Right lobe of liver (tissue), 6 donors: ENCODE measurements around the gene OR6A2. TPM values are rescaled to one million over a fixed set of nuclear protein-coding genes. Genes with fewer than 3 reads are reported as not detected.
A peak's percentile ranks its signal among the peaks of the same experiment; 100 is the strongest.
"Not testable (repeated sequence)": the region's sequence is repeated elsewhere in the genome, so short reads cannot be mapped to it uniquely, and the experiment has no call there.

ENCODE experiments used
- ATAC-seq, 4 donors: fragments of 200-7000 bp; cut with Tn5 transposase; one replicate each; pipeline ENCODE4 v1.9.1; 2020; ENCODE audit warnings: mild to moderate bottlenecking in 4 of 4, moderate library complexity in 4 of 4
- DNase-seq, 3 donors: peaks; one replicate each; pipeline ENCODE4 v3.0.0-alpha.2; 2020
- H3K27ac ChIP-seq, 3 donors: fragments of 200-600 bp; one replicate each; pipeline ENCODE4 v1.8.0; 2022
- H3K27me3 ChIP-seq, 2 donors: fragments of 200-600 bp; one replicate each; pipeline ENCODE4 v1.8.0; 2022
- H3K36me3 ChIP-seq, 4 donors: fragments of 200-600 bp; sonication (generic) in 1 of 4; one replicate each; pipeline versions ENCODE4 v1.5.1 to v1.8.0; 2017 to 2022; ENCODE audit warnings: control low read depth in 1 of 4
- H3K4me1 ChIP-seq, 4 donors: fragments of 200-600 bp; sonication (generic) in 1 of 4; one replicate each; pipeline versions ENCODE4 v1.5.1 to v1.8.0; 2017 to 2022; ENCODE audit warnings: control low read depth in 1 of 4
- H3K4me3 ChIP-seq, 3 donors: fragments of 200-600 bp; one replicate each; pipeline ENCODE4 v1.8.0; 2022
- H3K9me3 ChIP-seq, 4 donors: fragments of 200-600 bp; sonication (generic) in 1 of 4; one replicate each; pipeline versions ENCODE4 v1.5.1 to v1.8.0; 2017 to 2022; ENCODE audit warnings: control low read depth in 1 of 4
- CTCF ChIP-seq, 4 donors: fragments of 200-600 bp in 3 of 4; fragments of 450-650 bp in 1 of 4; IDR thresholded peaks; one replicate each; pipeline versions ENCODE4 v1.5.1 to v1.8.0; 2016 to 2022; ENCODE audit warnings: antibody characterized with exemption in 4 of 4, mild to moderate bottlenecking in 2 of 4
- POLR2A ChIP-seq: fragments of 450-650 bp; IDR thresholded peaks from one replicate; pipeline ENCODE4 v1.6.1; 2017; ENCODE audit warnings: antibody characterized with exemption, mild to moderate bottlenecking
- WGBS: methylation state at CpG from one replicate; pipeline ENCODE4 v1.1.6; 2018; ENCODE audit warnings: low coverage, low lambda C conversion rate; ENCODE audit not compliant: insufficient coverage; ENCODE audit errors: missing lambda C conversion rate; 5-methylcytosine and 5-hydroxymethylcytosine counted together
- intact Hi-C, 2 donors: fragments of 100-400 bp; cut with DNase I; formaldehyde crosslinking; loops; one replicate each; pipeline versions ENCODE4 v1.11.2 to v1.14.1; 2022
- total RNA-seq, 6 experiments: library from RNA; depleted of rRNA in 2 of 6; stranded (reverse); fragments of >200 nt in 2 of 6; fragmentation: NEBNext Ultra II Directional in 3 of 6; extraction: Animal tissue kit (Norgen Biotek cat#: 25700) in 3 of 6; gene quantifications; one replicate each; pipeline versions ENCODE4 v1.1.0 to v1.2.4, GENCODE V29; 2016 to 2023
- donor health status: DM: no; HTN: yes; CAD: no.
- donor health status: DM: no; HTN: no; CAD: no.
- donor health status: DM: no; HTN: no; CAD: no.
- donor health status: DM: no; HTN: yes; CAD: no.
- donor health status: DM: no; HTN: yes; CAD: no.

Gene OR6A2
- total RNA-seq, 6 experiments from 2014 or later: 0.04 to 0.49 TPM; not detected in 4

GRCh38 chr11:6812390-6813005 lies 13.0 kb upstream of the OR6A2 start:
- no peak for DNase-seq
- ATAC-seq: peak; percentile 88 to 91 (median 89)
- no peak for TF ChIP-seq POLR2A
- peak; percentile 50 to 93 (median 86) for TF ChIP-seq CTCF (IDR thresholded peaks at IDR 0.05)
- H3K4me3 ChIP-seq: no peak overlapping the region
- WGBS: 20% methylated on average over 5 of the region's 6 CpGs
- intact Hi-C loops: no loop called here
- H3K27ac ChIP-seq: no peak overlapping the region
- no peaks in the 10 kb centered on the region for H3K36me3 ChIP-seq
- no peaks in the 10 kb centered on the region for H3K9me3 ChIP-seq
- no peaks in the 10 kb centered on the region for H3K27me3 ChIP-seq
- no peaks in the 10 kb centered on the region for H3K4me1 ChIP-seq

DNA sequence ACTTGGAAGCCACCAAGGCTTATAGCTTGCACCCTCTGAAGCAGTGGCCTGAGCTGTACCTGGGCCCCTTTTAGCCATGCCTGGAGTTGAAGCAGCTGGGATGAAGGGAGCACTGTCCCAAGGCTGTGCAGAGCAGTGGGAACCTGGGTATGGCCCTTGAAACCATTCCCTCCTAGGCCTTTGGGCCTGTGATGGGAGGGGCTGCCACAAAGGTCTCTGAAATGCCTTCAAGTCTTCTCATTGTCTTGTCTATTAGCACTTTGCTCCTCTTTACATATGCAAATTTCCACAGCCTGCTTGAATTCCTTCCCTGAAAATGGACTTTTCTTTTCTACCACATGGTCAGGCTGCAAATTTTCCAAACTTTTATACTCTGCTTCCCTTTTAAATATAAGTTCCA lies 1.6 kb upstream of the OR6A2 start:
- H3K36me3 ChIP-seq, intact Hi-C loops, H3K27ac ChIP-seq, DNase-seq, H3K9me3 ChIP-seq, H3K4me3 ChIP-seq, H3K4me1 ChIP-seq, H3K27me3 ChIP-seq, ATAC-seq: not testable (repeated sequence)

DNA sequence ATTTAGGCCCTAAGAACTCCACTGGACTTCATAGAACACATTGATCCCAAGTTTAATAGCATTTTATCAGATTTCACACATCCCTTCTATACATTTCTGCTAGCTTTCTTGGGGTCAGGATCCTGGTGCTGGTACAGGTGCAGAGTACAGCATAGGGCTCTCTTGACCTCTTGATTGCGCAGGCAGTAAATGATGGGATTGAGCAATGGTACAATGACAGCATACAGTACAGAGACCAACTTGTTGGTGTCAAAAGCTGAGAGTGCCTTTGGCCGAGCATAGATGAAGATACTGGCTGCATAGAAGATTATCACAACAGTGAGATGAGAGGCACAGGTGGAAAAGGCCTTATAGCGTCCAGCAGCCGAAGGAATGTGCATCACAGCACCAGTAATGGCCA lies 4.8 kb downstream of the OR6A2 start:
- no peak for TF ChIP-seq POLR2A
- no peak for TF ChIP-seq CTCF (IDR thresholded peaks at IDR 0.05)
- DNase-seq: no peak
- peak in 2 of 4 donors; percentile 19 to 39 for ATAC-seq
- intact Hi-C loops: no loop called here
- 71% methylated on average over 4 of the region's 4 CpGs for WGBS
- Histone ChIP-seq H3K4me1 (no peaks in the 10 kb centered on the region), H3K27me3 (no peaks in the 10 kb centered on the region), H3K27ac (no peak overlapping the region), H3K4me3 (no peak overlapping the region), H3K9me3 (no peaks in the 10 kb centered on the region), H3K36me3 (no peaks in the 10 kb centered on the region)

DNA sequence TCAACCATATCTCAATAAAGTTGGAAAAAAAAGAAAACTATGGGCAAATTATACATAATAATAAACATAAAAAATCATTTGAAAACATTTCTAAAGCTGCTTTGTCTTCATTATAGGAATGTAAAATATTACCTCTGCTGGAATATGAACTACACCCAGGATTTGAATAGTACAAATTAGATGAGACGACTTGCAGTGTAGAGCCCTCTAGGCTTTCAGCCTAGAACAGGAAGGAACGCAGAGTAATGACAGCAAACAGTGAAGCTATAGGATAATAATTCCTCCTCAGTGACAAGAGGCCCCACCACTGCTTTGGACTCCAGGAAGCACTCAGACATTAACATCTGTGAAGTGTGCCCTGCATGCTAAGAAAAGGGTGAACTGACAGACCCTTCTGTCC lies 8.9 kb downstream of the OR6A2 start:
- 83% methylated on average over 2 of the region's 2 CpGs for WGBS
- DNase-seq: no peak
- no peaks in the 10 kb centered on the region for H3K4me1 ChIP-seq
- H3K27ac ChIP-seq: no peak overlapping the region
- TF ChIP-seq CTCF (IDR thresholded peaks at IDR 0.05): no peak
- no peak for TF ChIP-seq POLR2A
- intact Hi-C loops: no loop called here
- no peaks in the 10 kb centered on the region for H3K9me3 ChIP-seq
- no peak for ATAC-seq
- H3K36me3 ChIP-seq: no peaks in the 10 kb centered on the region
- H3K4me3 ChIP-seq: no peak overlapping the region
- H3K27me3 ChIP-seq: no peaks in the 10 kb centered on the region

GRCh38 chr11:6782720-6783119 lies 16.8 kb downstream of the OR6A2 start, which contains the start of gene OR2AG1:
Gene OR2AG1 (plus strand): TSS chr11:6783020. CDS start chr11:6785038, 2,018 bp downstream.
- no peaks in the 10 kb centered on the region for H3K9me3 ChIP-seq
- DNase-seq (no peak), ATAC-seq (no peak)
- no peaks in the 10 kb centered on the region for H3K36me3 ChIP-seq
- 32% methylated on average over 2 of the region's 2 CpGs for WGBS
- H3K27me3 ChIP-seq: no peaks in the 10 kb centered on the region
- H3K4me1 ChIP-seq: no peaks in the 10 kb centered on the region
- intact Hi-C loops: no loop called here
- H3K4me3 ChIP-seq: no peak within 1 kb of the TSS
- no peak for TF ChIP-seq POLR2A
- no peak for TF ChIP-seq CTCF (IDR thresholded peaks at IDR 0.05)
- no peak within 1 kb of the TSS for H3K27ac ChIP-seq
